Suprapubic skin (tissue), 4 donors: ENCODE measurements around the gene SMG1. TPM values are rescaled to one million over a fixed set of nuclear protein-coding genes. Genes with fewer than 3 reads are reported as not detected.
A peak's percentile ranks its signal among the peaks of the same experiment; 100 is the strongest.
"Not testable (repeated sequence)": the region's sequence is repeated elsewhere in the genome, so short reads cannot be mapped to it uniquely, and the experiment has no call there.

Experiments
- DNase-seq, 2 donors: peaks; one replicate each; pipeline ENCODE4 v3.0.0-alpha.2; 2019; ENCODE audit warnings: low spot score in 2 of 2
- H3K27ac ChIP-seq: fragments of 200-600 bp; sonication (generic); one replicate; pipeline ENCODE4 v1.5.1; 2019
- H3K27me3 ChIP-seq: fragments of 200-600 bp; sonication (generic); one replicate; pipeline ENCODE4 v1.5.1; 2019
- H3K36me3 ChIP-seq: fragments of 200-600 bp; sonication (generic); one replicate; pipeline ENCODE4 v1.5.1; 2019
- H3K4me1 ChIP-seq: fragments of 200-600 bp; sonication (generic); one replicate; pipeline ENCODE4 v1.5.1; 2019
- H3K4me3 ChIP-seq: fragments of 200-600 bp; sonication (generic); one replicate; pipeline ENCODE4 v1.5.1; 2019; ENCODE audit warnings: mild to moderate bottlenecking
- H3K9me3 ChIP-seq: fragments of 200-600 bp; sonication (generic); one replicate; pipeline ENCODE4 v1.5.1; 2019
- WGBS: methylation state at CpG from one replicate; pipeline ENCODE4 v1.1.5; 2018; 5-methylcytosine and 5-hydroxymethylcytosine counted together
- total RNA-seq, 4 donors: library from RNA; depleted of rRNA; stranded (reverse); fragments of >200 nt; gene quantifications; one replicate each; pipeline ENCODE4 v1.1.0, GENCODE V29; 2016
- TF ChIP-seq, protein P1 (sequence below), 2 donors: fragments of 200-600 bp in 1 of 2; fragments of 450-650 bp in 1 of 2; sonication (generic) in 1 of 2; IDR thresholded peaks; one replicate each; pipeline ENCODE4 v1.5.1; 2016 to 2019; ENCODE audit warnings: antibody characterized with exemption in 2 of 2, mild to moderate bottlenecking in 1 of 2, moderate library complexity in 1 of 2

The SMG1 gene
- total RNA-seq, 4 donors from 2014 or later: 132 to 446 (median 158) TPM

DNA sequence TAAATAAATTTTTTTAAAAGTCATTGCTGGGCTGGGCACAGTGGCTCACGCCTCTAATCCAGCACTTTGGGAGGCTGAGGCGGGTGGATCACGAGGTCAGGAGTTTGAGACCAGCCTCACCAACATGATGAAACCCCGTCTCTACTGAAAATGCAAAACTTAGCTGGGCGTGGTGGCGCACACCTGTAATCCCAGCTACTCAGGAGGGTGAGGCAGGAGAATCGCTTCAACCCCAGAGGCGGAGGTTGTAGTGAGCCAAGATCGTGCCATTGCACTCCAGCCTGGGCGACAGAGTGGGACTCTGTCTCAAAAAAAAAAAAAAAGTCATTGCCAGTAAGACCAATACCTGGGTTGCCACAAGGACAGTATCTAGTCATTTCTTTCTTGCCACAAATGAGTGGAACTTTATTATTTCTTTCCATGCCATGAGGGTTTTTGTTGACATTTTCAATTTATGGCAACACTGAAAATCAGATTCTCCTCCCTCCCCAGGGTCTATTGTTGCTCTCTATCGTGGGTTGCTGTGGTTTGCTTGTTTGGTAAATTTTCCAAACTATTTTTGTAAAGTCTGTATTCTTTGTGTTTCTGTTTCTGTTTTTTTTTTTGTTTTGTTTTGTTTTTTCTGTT, 155.8 kb downstream of the SMG1 start:
- H3K4me1 ChIP-seq, H3K27ac ChIP-seq, DNase-seq, H3K36me3 ChIP-seq, H3K4me3 ChIP-seq, H3K9me3 ChIP-seq, H3K27me3 ChIP-seq: not testable (repeated sequence)
- 91% methylated on average over 11 of the region's 11 CpGs for WGBS

DNA sequence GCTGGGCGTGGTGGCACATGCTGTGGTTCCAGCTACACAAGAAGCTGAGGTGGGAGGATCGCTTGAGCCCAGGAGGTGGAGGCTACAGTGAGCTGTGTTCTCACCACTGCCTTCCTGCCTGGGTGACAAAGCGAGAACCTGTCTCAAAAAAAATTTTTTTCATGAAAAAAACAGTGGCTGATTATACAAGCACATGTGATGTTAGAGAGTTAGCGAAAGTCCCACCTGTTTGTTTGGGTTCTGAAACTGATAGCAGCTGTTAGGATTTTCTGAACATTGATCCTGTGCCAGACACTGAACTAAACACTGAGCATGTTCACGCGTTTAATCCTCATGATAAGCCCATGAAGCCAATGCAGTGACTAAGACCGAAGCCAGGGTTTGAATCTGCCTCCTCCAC, 159.0 kb downstream of the SMG1 start:
- not testable (repeated sequence) for H3K4me3 ChIP-seq, H3K9me3 ChIP-seq, H3K27me3 ChIP-seq, H3K4me1 ChIP-seq, H3K36me3 ChIP-seq, DNase-seq, H3K27ac ChIP-seq
- WGBS: 76% methylated on average over 7 of the region's 7 CpGs

DNA sequence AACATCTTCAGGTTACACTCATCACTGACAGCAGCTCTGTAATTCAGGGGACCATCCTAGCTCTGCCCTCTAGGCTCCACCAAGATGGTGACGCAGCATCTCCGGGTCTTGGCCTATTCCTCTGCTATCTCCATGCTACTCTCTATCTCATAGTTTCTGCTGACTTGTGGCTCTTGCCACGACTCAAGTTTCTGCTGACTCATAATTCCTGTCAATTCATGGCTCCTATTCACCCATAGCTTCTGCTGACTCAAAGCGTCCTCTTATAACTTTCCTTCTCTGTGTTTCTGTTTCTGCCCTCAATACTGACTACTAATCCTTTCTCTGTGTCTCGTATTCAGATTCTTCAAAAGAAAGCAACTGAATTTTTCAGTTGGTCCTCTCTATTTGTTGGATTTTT, 163.5 kb downstream of the SMG1 start:
- 40% methylated on average over 3 of the region's 5 CpGs for WGBS
- not testable (repeated sequence) for DNase-seq, H3K4me1 ChIP-seq, H3K4me3 ChIP-seq, H3K27me3 ChIP-seq, H3K9me3 ChIP-seq, H3K36me3 ChIP-seq, H3K27ac ChIP-seq

DNA sequence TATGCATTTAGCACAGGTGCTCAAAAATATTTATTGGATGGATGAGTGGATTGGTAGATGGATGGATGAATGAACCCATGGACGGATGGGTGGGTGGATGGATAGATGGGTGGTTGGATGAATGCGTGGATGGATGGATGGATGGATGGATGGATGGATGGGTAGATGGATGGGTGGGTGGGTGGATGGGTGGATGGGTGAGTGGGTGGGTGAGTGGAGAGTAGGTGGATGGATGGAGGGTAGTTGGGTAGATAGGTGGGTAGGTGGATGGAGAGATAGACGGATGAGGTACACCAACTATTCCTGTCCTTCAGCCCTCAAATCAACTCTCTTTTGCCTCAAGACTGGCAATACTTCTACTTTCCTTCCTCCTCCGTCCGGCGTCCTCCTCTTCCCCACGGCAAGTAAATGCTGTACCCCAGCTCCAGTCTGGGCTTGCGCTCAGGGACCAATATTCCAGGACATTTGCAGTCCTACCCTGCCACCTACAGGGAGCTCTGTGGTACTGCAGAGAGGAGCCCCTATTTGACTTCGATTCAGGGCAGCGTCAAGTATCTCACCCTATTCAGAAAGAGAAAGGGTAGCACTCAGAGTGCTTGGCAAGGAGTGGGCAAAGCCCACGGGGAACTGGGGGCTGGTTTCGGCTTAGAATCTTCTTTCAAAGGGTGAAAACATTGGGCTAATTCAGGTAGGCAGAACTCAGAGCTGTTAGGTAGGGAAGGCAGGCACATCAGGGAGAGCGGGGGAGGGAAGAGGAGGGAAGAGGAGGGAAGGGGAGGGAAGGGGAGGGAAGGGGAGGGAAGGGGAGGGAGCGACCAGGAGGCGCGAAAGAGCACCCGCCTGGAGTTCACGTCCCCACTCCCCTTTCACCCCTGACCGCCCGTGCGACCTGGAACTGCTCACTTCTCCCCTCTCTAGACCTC, 166.3 kb downstream of the SMG1 start:
- DNase-seq, H3K27ac ChIP-seq, H3K9me3 ChIP-seq, H3K36me3 ChIP-seq, H3K27me3 ChIP-seq, H3K4me3 ChIP-seq, H3K4me1 ChIP-seq: not testable (repeated sequence)
- TF ChIP-seq, protein P1, sequence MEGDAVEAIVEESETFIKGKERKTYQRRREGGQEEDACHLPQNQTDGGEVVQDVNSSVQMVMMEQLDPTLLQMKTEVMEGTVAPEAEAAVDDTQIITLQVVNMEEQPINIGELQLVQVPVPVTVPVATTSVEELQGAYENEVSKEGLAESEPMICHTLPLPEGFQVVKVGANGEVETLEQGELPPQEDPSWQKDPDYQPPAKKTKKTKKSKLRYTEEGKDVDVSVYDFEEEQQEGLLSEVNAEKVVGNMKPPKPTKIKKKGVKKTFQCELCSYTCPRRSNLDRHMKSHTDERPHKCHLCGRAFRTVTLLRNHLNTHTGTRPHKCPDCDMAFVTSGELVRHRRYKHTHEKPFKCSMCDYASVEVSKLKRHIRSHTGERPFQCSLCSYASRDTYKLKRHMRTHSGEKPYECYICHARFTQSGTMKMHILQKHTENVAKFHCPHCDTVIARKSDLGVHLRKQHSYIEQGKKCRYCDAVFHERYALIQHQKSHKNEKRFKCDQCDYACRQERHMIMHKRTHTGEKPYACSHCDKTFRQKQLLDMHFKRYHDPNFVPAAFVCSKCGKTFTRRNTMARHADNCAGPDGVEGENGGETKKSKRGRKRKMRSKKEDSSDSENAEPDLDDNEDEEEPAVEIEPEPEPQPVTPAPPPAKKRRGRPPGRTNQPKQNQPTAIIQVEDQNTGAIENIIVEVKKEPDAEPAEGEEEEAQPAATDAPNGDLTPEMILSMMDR (IDR thresholded peaks at IDR 0.05): peak; percentile 32 to 64
- 27% methylated on average over 18 of the region's 21 CpGs for WGBS

DNA sequence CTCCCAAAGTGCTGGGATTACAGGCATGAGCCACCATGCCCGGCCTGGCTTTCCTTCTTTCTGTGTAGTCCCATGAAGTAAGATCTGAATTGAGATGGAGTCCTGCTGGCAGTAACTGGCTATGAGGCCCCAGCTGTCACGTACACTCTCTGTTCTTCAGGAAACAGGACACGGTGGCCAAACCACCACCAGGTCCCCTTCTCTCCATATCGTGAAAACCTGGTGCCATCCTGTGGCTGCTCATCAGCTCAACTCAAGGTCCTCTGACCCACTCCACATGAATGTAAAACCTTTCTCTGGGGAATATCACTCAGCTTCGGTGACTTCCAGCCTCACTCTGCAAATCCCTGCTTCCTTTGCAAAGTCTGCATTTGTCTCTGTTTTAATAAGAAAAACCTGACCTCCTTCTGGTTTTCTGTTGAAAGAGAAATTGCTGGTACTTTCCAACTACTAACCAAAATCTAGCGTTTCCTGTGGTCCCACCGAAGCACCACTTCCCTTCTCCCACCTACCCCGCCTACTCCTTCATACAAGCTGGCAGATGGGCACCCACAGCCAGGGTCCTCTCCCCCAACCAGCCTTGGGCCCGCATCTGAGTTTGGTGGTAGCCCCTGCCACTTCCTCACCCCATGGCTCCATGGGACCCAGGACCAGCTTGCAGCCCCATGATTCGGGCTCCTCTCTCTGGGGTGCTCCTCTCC, 168.1 kb downstream of the SMG1 start:
- H3K4me1 ChIP-seq, H3K27ac ChIP-seq, DNase-seq, H3K27me3 ChIP-seq, H3K9me3 ChIP-seq, H3K36me3 ChIP-seq, H3K4me3 ChIP-seq: not testable (repeated sequence)
- no CpG with 5 or more reads among the region's 10 CpGs for WGBS

DNA sequence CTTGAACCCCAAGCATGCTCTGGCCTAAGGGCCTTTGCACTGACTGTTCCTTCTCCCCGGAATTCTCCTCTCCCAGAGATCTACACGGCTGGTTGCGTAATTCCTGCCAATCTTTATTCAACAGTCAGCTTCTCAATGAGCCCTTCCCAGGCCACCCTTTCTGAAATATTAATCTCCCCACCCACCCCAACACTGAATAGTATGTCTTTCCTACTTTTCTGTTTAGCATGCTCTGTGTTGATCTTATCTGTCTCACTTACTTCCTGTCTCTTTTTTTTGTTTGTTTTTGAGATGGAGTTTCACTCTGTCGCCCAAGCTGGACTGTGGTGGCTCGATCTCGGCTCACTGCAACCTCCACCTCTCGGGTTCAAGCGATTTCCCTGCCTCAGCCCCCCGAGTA, 169.6 kb downstream of the SMG1 start:
- not testable (repeated sequence) for H3K9me3 ChIP-seq, H3K4me1 ChIP-seq, H3K36me3 ChIP-seq, DNase-seq, H3K27ac ChIP-seq, H3K27me3 ChIP-seq, H3K4me3 ChIP-seq
- WGBS: 77% methylated on average over 9 of the region's 9 CpGs

Other genes starting within 250 kb of the SMG1 start
- 1,000 to 10,000 TPM in 3 of 4 donors, 100 to 1,000 TPM in 1; 871 to 2,360 (median 1,711) TPM for gene RPS15A, start 136.1 kb downstream of the SMG1 start, total RNA-seq
- 100 to 1,000 TPM in 3 of 4 donors, 10 to 100 TPM in 1; 94.1 to 165 (median 124) TPM for gene ARL6IP1, start 124.9 kb downstream of the SMG1 start, total RNA-seq
- 1 to 10 TPM in 2 of 4 donors, under 1 TPM in 2; 0.52 to 2.7 (median 1.6) TPM for gene TMC7, start 57.5 kb upstream of the SMG1 start, total RNA-seq
- 10 to 100 TPM in 3 of 4 donors, 1 to 10 TPM in 1; 7.6 to 19.2 (median 12.0) TPM for gene COQ7, start 141.2 kb upstream of the SMG1 start, total RNA-seq
- 10 to 100 TPM; 39.0 to 91.9 (median 69.6) TPM for gene ITPRIPL2, start 187.6 kb upstream of the SMG1 start, total RNA-seq
- gene SYT17, start 241.8 kb upstream of the SMG1 start, total RNA-seq: 10 to 100 TPM in 2 of 4 donors, 1 to 10 TPM in 2; 2.5 to 27.6 (median 9.7) TPM